Limb (tissue), 2 donors: ENCODE results near the gene MRPS5.
A peak's percentile ranks its signal among the peaks of the same experiment; 100 is the strongest.
"Not testable (repeated sequence)": the region's sequence is repeated elsewhere in the genome, so short reads cannot be mapped to it uniquely, and the experiment has no call there.

Source experiments
- DNase-seq, 2 donors: peaks; one replicate each; pipeline ENCODE4 v3.0.0-alpha.2; 2016; ENCODE audit errors: extremely low spot score in 2 of 2

The MRPS5 gene

DNA sequence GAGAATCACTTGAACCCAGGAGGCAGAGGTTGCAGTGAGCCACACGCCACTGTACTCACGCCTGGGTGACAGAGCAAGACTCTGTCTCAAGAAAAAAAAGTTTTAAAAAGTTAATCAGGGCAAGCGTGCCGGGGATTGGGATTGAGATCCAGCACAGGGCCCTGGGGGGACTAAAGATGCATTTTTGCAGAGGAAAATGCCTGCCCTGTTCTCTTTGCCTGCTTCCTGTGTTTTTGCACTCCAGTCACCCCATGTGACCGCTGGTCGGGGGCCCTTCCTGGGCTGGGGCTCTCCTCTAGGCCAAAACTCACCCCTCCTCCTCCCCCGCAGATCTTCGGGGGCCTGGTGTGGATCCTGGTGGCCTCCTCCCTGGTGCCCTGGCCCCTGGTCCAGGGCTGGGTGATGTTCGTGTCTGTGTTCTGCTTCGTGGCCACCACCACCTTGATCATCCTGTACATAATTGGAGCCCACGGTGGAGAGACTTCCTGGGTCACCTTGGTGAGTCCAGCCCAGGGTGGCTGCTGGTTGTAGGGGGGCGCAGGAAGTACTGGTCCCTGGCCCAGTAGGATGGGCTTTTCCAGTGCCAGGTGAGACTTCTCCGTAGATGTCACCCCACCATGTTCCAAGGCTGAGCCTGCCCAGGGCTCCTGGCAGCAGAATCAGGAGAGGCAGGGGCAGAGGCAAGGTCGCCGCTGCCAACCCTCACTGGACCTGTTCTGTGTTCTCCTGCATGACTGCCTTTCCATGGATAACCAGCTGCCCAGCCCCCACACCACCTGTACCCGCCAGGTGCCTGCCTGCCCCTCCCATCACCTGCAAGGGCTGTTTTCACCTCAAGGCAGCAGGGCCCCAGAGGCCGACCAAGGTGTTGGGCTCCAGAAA lies 73.7 kb downstream of the MRPS5 start:
- peak in 1 of 2 donors; percentile 16 for DNase-seq

DNA sequence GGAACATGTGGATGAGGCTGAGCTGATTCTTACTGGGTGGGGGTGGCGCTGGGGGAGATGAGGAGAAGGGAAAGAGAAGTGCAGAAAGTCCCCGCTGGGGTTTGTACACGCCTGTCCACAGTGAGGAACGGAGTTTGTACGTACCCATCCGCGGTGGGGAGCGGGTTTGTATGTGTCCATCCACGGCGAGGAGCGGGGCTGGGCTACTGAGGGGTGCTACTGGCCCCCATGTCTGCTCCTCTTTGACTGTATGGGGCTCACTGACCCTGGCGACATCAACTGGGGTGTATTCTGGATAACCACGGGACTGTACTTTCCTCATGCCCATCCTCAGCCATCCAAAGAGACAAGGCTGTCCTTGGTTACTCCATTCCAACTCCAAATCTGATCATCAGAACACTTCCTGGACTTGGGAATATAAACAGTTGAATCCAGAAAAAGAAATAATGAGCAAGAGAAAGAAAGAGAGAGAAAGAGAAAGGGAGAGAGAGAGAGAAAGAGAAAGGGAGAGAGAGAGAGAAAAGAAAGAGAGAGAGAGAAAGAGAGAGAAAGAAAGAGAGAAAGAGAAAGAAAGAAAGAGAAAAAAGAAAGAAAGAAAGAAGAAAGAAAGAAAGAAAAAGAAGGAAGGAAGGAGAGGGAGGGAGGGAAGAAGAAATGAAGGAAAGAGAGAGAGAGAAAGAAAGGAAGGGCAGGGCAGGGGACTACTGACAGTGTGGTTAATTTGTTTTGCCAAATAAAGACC lies 75.1 kb downstream of the MRPS5 start:
- peak in 1 of 2 donors; percentile 12 for DNase-seq

DNA sequence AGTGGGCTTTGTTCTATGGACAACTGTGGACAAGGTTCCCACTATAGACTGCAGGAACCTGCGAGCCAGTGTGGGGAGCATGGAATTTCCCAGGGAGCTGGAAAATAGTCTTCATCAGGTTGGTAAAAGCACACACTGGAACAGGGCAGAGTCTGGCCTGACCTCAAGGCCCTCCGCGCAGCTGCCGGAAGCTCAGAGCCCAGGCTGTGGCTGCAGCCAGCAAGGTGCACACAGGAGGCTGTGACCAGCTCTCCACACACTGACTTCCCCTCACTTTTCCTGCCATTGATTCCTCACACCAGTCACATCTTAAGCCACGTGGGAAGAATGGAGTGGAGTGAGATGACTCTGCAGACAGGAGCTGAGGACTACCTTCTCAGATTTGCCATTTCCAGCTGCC lies 77.0 kb downstream of the MRPS5 start:
- DNase-seq: no peak

DNA sequence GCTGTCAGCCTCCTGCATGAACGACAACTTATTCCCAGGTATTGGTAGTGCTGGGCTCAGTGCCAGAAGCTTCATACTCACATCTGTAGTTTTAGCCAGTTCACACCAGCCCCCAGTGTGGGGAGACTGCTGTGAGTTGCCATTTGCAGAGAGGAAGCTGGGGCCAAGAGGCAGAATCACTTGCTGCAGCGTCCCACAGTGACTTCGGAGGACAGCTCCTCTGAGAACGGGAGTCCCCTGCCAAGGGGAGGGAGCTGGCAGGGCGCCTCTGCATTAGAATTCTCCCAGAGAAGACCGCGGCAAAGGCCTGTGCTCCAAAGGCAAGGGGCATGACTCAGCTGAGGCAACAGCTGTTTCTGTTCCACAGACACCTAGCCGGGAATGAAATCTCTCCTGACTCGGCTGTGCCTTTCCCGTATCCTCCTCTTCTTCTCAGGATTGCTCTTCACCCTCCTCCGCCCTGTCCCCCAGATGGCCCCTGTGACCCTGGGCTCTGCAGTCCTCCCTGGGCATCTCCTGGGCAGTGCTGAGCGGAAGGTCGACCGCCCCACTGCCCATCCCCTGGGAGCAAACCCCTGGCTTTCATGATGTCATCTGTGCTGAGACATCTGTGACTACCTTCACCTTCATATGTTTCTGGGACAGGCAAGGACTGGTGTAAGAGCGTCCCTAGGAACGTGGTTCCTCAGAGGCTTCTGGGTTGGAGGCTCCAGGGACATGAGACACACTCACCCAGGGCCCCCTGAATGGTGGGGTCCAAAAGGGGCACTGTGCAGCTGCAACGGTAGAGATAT lies 78.1 kb downstream of the MRPS5 start:
- DNase-seq: peak; percentile 19 to 66

DNA sequence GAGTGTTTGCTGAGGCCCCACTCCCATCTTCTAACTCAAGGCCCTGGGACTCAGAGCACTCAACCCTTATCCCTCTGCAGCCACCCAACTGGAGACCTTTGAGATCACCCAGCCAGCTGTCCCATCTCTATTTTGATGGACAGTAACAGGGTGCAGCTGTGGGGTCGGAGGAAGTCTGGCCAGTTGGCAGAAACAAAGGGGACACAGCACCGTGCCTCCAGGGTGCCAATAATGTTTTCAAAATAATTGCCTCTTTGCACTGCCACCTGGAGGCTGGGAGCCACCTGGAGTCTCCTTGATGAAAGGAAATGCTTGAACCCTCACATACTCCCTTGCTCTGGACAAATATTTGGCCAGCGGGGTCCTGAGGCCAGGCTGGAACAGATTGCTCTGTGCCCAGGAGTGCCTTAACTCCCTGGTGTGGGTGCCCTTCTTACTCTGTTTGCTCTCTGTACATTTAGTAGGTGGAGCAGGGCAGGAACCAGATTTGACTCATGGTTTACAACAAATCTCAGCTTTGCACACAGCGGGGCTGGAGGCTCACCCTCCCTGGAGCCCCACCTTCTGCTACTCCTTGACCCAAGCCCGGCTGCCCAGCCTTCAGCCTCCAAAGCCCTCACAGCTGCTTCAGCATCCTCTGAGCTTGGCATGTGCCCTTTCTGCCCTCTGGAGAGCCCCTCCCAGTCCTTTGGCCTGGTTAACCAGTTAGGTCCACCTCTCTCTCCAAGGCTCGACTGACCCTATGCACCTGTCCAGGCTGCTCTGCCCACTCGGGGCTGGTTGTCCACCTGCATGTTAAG lies 78.9 kb downstream of the MRPS5 start:
- no peak for DNase-seq

DNA sequence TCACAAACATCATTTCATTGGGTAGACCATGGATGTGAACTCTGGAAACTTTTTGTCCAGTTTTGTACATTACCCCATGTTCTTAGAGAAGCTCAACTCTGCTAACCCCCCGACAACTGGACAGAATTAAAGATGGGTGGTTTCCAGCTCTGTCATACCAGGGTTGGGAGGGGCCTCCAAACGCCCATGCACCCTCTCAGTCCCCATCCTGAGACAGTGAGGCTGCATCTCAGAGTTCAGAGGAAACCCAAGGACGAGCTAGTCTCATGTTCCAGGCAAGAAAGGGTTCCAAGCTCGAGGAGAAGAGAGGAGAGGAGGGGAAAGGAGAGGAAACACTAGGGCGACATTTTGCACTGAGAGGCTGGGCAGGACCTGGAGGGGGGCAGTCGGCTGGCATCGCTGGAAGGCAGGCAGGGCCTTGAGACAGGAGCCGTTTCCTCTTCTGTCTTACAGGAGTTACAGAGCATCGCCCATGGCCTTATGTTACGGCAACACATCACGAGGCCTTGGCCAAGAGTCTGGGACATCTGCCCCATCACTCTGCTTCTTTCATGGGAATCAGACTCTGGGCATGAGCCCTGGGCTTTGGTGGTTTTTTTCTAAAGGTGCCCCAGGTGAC lies 79.7 kb downstream of the MRPS5 start:
- no peak for DNase-seq

DNA sequence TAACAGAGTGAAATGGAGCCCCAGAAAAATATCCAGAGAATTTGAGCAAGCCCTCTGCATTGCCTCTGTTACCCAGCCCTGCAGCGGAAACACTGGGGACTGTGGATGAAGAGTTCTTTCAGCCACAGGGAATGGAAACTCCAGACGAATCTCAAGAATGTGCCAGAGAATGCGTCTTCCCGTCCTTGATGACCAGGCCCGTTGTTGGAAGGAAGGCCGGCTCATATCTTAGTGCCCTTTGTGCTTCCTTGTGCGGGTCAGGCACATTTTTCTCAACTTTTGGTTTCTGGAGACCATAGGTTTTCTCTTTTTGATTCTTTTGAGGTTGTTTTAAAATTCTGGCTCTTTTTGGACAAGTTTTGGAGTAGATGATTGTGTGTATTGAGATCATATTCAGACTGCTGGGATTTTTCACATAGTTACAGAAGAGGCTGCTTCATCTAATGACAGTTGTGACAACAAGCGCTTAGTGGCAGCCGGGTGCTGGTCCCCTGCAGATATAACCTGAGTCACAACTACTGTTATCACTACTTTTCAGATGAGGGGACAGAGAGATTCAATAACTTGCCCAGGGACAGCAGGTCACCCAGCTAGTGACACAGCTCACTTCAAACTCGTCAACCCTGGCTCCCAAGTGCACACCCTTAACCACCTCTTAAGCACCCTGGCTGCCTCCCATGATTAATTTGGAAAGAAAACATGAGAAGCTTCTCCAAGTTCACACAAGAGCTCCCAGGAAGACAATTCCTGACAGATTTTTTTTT lies 80.4 kb downstream of the MRPS5 start:
- no peak for DNase-seq

DNA sequence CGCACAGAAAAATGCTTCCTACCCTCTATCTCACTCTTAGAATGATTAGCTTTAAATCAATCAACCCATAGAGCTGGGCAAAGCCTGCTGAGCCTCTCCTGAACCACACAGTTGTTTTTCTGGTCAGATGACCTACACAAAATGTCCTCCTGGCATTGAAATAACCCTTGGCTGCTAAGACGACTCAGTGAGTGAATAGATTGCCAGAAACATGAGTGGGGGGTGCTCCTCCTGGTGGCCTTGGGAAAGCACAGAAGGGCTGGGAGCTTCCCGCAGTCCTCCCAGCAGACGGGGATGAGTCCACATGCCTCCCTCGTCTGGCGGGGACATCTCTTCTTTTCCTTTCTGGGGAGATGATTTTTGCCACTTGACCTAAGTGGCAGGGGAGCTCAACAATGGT lies 81.2 kb downstream of the MRPS5 start:
- no peak for DNase-seq

DNA sequence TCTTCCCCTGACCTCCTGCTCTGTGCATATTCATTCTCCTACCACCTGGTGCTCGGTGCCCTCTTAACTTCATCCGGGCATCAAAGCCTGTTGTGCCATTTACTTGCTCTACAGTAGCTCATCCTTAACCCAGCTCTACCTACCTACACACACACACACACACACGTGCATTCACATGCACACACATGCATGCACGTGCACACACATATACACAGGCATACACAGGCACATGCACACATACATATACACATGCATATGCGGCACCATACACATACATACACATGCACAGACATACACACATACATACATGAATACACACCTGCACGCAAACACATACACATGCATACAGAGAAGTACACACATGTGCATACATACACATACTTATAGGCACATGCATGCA lies 81.6 kb downstream of the MRPS5 start:
- DNase-seq: no peak

DNA sequence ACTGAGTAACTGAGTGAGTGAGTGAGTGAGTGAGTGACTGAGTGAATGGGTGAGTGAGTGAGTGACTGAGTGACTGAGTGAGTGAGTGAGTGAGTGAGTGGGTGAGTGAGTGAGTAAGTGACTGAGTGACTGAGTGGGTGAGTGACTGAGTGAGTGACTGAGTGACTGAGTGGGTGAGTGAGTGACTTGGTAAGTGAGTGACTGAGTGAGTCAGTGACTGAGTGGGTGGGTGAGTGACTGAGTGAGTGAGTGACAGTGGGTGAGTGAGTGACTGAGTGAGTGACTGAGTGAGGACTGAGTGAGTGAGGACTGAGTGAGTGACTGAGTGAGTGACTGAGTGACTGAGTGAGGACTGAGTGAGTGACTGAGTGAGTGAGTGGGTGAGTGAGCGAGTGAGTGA lies 82.2 kb downstream of the MRPS5 start:
- DNase-seq: no peak

DNA sequence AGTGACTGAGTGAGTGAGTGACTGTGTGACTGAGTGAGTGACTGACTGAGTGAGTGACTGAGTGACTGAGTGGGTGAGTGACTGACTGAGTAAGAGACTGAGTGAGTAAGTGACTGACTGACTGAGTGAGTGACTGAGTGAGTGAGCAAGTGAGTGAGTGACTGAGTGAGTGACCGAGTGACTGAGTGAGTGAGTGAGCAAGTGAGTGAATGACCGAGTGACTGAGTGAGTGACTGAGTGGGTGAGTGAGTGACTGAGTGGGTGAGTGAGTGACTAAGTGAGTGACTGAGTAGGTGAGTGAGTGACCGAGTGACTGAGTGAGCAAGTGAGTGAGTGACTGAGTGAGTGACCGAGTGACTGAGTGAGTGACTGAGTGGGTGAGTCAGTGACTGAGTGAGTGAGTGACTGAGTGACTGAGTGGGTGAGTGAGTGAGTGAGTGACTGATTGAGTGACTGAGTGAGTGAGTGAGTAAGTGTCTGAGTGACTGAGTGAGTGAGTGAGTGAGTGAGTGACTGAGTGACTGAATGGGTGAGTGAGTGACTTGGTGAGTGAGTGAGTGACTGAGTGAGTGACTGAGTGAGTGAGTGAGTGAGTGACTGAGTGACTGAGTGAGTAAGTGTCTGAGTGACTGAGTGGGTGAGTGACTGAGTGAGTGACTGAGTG lies 82.8 kb downstream of the MRPS5 start:
- DNase-seq: no peak

DNA sequence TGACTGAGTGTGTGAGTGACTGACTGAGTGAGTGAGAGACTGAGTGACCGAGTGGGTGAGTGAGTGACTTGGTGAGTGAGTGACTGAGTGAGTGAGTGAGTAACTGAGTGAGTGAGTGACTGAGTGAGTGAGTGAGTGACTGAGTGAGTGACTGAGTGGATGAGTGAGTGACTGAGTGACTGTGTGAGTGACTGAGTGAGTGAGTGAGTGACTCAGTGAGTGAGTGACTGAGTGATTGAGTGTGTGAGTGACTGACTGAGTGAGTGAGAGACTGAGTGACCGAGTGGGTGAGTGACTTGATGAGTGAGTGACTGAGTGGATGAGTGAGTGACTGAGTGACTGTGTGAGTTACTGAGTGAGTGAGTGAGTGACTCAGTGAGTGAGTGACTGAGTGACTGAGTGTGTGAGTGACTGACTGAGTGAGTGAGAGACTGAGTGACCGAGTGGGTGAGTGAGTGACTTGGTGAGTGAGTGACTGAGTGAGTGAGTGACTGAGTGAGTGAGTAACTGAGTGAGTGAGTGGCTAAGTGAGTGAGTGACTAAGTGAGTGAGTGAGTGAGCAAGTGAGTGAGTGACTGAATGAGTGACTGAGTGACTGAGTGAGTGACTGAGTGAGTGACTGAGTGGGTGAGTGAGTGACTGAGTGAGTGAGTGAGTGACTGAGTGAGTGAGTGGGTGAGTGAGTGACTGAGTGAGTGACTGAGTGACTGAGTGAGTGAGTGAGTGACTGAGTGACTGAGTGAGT lies 83.6 kb downstream of the MRPS5 start:
- DNase-seq: not testable (repeated sequence)

DNA sequence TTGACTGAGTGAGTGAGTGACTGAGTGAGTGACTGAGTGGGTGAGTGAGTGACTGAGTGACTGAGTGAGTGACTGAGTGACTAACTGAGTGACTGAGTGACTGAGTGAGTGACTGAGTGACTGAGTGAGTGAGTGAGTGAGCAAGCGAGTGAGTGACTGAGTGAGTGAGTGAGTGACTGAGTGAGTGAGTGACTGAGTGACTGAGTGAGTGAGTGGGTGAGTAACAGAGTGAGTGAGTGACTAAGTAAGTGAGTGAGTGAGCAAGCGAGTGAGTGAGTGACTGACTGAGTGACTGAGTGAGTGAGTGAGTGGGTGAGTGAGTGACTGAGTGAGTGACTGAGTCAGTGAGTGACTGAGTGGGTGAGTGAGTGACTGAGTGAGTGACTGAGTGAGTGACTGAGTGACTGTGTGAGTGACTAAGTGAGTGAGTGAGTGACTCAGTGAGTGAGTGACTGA lies 84.2 kb downstream of the MRPS5 start:
- DNase-seq: no peak

DNA sequence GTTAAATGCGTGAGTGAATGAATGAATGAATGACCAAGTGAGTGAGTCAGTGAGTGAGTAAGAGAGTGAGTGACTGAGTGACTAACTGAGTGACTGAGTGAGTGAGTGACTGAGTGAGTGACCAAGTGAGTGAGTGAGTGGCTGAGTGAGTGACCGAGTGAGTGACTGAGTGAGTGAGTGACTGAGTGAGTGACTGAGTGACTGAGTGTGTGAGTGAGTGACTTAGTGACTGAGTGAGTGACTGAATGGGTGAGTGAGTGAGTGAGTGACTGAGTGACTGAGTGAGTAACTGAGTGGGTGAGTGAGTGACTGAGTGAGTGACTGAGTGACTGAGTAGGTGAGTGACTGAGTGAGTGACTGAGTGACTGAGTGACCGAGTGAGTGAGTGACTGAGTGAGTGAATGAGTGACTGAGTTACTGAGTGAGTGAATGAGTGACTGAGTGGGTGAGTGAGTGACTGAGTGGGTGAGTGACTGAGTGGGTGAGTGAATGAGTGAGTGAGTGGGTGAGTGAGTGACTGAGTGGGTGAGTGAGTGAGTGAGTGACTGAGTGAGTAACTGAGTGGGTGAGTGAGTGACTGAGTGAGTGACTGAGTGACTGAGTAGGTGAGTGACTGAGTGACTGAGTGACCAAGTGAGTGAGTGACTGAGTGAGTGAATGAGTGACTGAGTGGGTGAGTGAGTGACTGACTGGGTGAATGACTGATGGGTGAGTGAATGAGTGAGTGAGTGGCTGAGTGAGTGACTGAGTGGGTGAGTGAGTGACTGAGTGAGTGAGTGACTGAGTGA lies 84.8 kb downstream of the MRPS5 start:
- no peak for DNase-seq
